Skeletal muscle tissue (tissue), 4 donors: ENCODE results near the gene RALGPS2. TPM values are rescaled to one million over a fixed set of nuclear protein-coding genes. Genes with fewer than 3 reads are reported as not detected.

Experiments used
- H3K27ac ChIP-seq: one replicate; pipeline ENCODE4 v1.7.0; 2013; ENCODE audit warnings: mild to moderate bottlenecking, low read depth, low read length, inconsistent platforms
- H3K27me3 ChIP-seq, 3 donors: one replicate each; pipeline ENCODE4 v1.7.0; 2013; ENCODE audit warnings: low read length in 3 of 3; ENCODE audit not compliant: control insufficient read depth in 3 of 3, insufficient read depth in 3 of 3
- H3K36me3 ChIP-seq, 3 donors: one replicate each; pipeline ENCODE4 v1.7.0; 2013; ENCODE audit warnings: low read length in 3 of 3; ENCODE audit not compliant: control insufficient read depth in 3 of 3, insufficient read depth in 3 of 3
- H3K4me1 ChIP-seq, 3 donors: one replicate each; pipeline ENCODE4 v1.7.0; 2013; ENCODE audit warnings: low read length in 3 of 3, mild to moderate bottlenecking in 3 of 3; ENCODE audit not compliant: control insufficient read depth in 3 of 3, insufficient read depth in 3 of 3
- H3K4me3 ChIP-seq, 3 donors: one replicate each; pipeline ENCODE4 v1.7.0; 2013; ENCODE audit warnings: low read length in 3 of 3
- H3K9ac ChIP-seq, 3 donors: one replicate each; pipeline ENCODE4 v1.7.0; 2013; ENCODE audit warnings: low read length in 3 of 3, mild to moderate bottlenecking in 3 of 3, moderate library complexity in 2 of 3, low read depth in 1 of 3
- H3K9me3 ChIP-seq, 3 donors: one replicate each; pipeline ENCODE4 v1.7.0; 2013; ENCODE audit warnings: low read length in 3 of 3; ENCODE audit not compliant: control insufficient read depth in 3 of 3
- total RNA-seq: library from RNA; depleted of rRNA; stranded (reverse); fragments of >200 nt; gene quantifications from one replicate; pipeline ENCODE4 v1.2.3, GENCODE V29; 2014
- donor health status: Osteomylitis.

RALGPS2 gene
- total RNA-seq, 1 donor from 2014 or later, result 35.5 TPM

GRCh38 chr1:178895928-178896327, 170.9 kb downstream of the RALGPS2 start:
- no peaks in the 10 kb centered on the region for H3K36me3 ChIP-seq
- no peaks in the 10 kb centered on the region for H3K9me3 ChIP-seq
- no peak overlapping the region for H3K27ac ChIP-seq
- H3K27me3 ChIP-seq, result no peaks in the 10 kb centered on the region
- no peak overlapping the region for H3K9ac ChIP-seq
- no peaks in the 10 kb centered on the region for H3K4me1 ChIP-seq
- H3K4me3 ChIP-seq, result no peak overlapping the region

GRCh38 chr1:178898401-178898800, 173.4 kb downstream of the RALGPS2 start:
- Histone ChIP-seq H3K4me1 (no peaks in the 10 kb centered on the region), H3K9me3 (no peaks in the 10 kb centered on the region), H3K27ac (no peak overlapping the region), H3K27me3 (no peaks in the 10 kb centered on the region), H3K9ac (no peak overlapping the region), H3K4me3 (no peak overlapping the region), H3K36me3 (no peaks in the 10 kb centered on the region)

- no peaks in the 10 kb centered on the region for H3K27me3 ChIP-seq
- no peaks in the 10 kb centered on the region for H3K36me3 ChIP-seq
- H3K4me3 ChIP-seq, result no peak overlapping the region
- no peak overlapping the region for H3K27ac ChIP-seq
- no peaks in the 10 kb centered on the region for H3K9me3 ChIP-seq
- H3K9ac ChIP-seq, result no peak overlapping the region
- no peaks in the 10 kb centered on the region for H3K4me1 ChIP-seq
These were observed 174.4 kb downstream of the RALGPS2 start for GRCh38 chr1:178899402-178899801.

GRCh38 chr1:178901482-178902125, 176.6 kb downstream of the RALGPS2 start:
- Histone ChIP-seq H3K9ac (no peak overlapping the region), H3K4me1 (no peaks in the 10 kb centered on the region), H3K9me3 (no peaks in the 10 kb centered on the region), H3K36me3 (no peaks in the 10 kb centered on the region), H3K4me3 (no peak overlapping the region), H3K27me3 (no peaks in the 10 kb centered on the region), H3K27ac (no peak overlapping the region)

GRCh38 chr1:178908358-178908757, 183.3 kb downstream of the RALGPS2 start:
- Histone ChIP-seq H3K27ac (no peak overlapping the region), H3K27me3 (no peaks in the 10 kb centered on the region), H3K36me3 (no peaks in the 10 kb centered on the region), H3K9me3 (no peaks in the 10 kb centered on the region), H3K4me1 (no peaks in the 10 kb centered on the region), H3K9ac (no peak overlapping the region), H3K4me3 (no peak overlapping the region)

GRCh38 chr1:178910023-178910422, 185.0 kb downstream of the RALGPS2 start:
- no peaks in the 10 kb centered on the region for H3K4me1 ChIP-seq
- H3K27me3 ChIP-seq, result no peaks in the 10 kb centered on the region
- H3K36me3 ChIP-seq, result no peaks in the 10 kb centered on the region
- no peak overlapping the region for H3K27ac ChIP-seq
- no peak overlapping the region for H3K9ac ChIP-seq
- H3K4me3 ChIP-seq, result no peak overlapping the region
- no peaks in the 10 kb centered on the region for H3K9me3 ChIP-seq

GRCh38 chr1:178912597-178912996, 187.6 kb downstream of the RALGPS2 start:
- Histone ChIP-seq H3K9ac (no peak overlapping the region), H3K4me1 (no peaks in the 10 kb centered on the region), H3K4me3 (no peak overlapping the region), H3K27ac (no peak overlapping the region), H3K36me3 (peaks cover 0 to 3% (median 0%) of the 10 kb centered on the region in 3 donors), H3K27me3 (no peaks in the 10 kb centered on the region), H3K9me3 (no peaks in the 10 kb centered on the region)

- Histone ChIP-seq H3K27ac (no peak overlapping the region), H3K9me3 (no peaks in the 10 kb centered on the region), H3K27me3 (no peaks in the 10 kb centered on the region), H3K36me3 (peaks cover 0 to 3% (median 0%) of the 10 kb centered on the region in 3 donors), H3K9ac (no peak overlapping the region), H3K4me3 (no peak overlapping the region), H3K4me1 (no peaks in the 10 kb centered on the region)
These were observed 191.6 kb downstream of the RALGPS2 start for GRCh38 chr1:178916448-178917174.

- no peak overlapping the region for H3K9ac ChIP-seq
- no peak overlapping the region for H3K27ac ChIP-seq
These were observed 193.3 kb downstream of the RALGPS2 start for GRCh38 chr1:178918308-178918707.

GRCh38 chr1:178918955-178919354, 193.9 kb downstream of the RALGPS2 start:
- H3K4me3 ChIP-seq, result no peak overlapping the region
- H3K4me1 ChIP-seq, result no peaks in the 10 kb centered on the region
- H3K36me3 ChIP-seq, result peaks cover 0 to 3% (median 0%) of the 10 kb centered on the region in 3 donors
- no peak overlapping the region for H3K9ac ChIP-seq
- no peaks in the 10 kb centered on the region for H3K9me3 ChIP-seq
- H3K27me3 ChIP-seq, result no peaks in the 10 kb centered on the region
- no peak overlapping the region for H3K27ac ChIP-seq

More at GRCh38 chr1:178918308-178918707, 193.3 kb downstream of the RALGPS2 start:
- H3K4me1 ChIP-seq, result no peaks in the 10 kb centered on the region
- no peaks in the 10 kb centered on the region for H3K9me3 ChIP-seq
- H3K36me3 ChIP-seq, result peaks cover 0 to 3% (median 0%) of the 10 kb centered on the region in 3 donors
- H3K27me3 ChIP-seq, result no peaks in the 10 kb centered on the region
- no peak overlapping the region for H3K4me3 ChIP-seq
